C4-2B (cell line): ENCODE data around the gene RHOU.

Source experiments
- H3K27ac ChIP-seq: fragments of 450-650 bp; 2 replicates; pipeline ENCODE4 v1.5.1; 2017
- CTCF ChIP-seq: fragments of 450-650 bp; conservative IDR thresholded peaks from 2 replicates; pipeline ENCODE4 v1.5.1; 2017; ENCODE audit warnings: mild to moderate bottlenecking
- ZFX ChIP-seq: fragments of 450-650 bp; IDR thresholded peaks from 2 replicates; pipeline ENCODE4 v1.6.1; 2017

Gene RHOU

GRCh38 chr1:228737601-228738041 lies 2.3 kb downstream of the RHOU start:
- TF ChIP-seq ZFX, result no peak
- TF ChIP-seq CTCF, result no peak
- H3K27ac ChIP-seq, result no peak overlapping the region

- no peak overlapping the region for H3K27ac ChIP-seq
- TF ChIP-seq CTCF, result no peak
These were observed 4.5 kb downstream of the RHOU start for GRCh38 chr1:228739826-228740225.

DNA sequence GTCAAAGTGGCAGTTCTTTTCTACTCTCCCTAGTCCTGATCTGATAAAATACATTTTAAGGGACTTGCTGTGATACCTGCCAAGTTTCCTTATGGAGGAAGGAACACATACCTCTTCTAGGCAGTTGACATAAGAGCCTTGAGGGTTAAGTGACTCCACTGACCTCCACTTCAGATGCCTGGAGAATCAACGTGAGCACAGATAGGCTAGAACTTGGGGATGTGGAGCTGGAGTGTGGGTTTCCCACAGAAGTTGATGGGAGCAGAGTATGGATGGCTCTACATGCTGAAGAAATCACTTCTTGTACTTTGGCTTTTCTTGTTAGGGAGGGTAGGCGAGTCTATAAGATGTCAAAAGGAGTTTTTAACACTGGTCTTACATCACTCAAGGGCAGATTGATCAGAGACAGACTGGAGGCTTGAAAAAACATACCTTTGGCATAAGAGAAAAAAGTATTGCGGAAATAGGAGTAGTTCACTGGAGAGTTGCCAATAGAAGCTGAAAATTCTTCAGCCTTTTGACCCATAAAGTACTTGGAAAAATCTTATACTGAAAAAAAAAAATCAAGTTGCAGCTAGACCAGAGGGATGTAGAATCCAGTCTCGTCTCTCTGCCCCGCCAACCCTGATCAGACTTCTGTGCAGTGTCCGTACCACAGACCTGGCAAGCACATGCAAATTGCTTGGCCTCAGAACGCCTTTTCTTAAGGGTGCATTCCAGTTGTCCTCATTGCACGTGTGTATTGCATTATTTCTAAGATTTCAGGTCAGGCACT lies 5.5 kb downstream of the RHOU start:
- TF ChIP-seq CTCF (no peak), ZFX (no peak)
- no peak overlapping the region for H3K27ac ChIP-seq

- TF ChIP-seq ZFX (no peak), CTCF (no peak)
- no peak overlapping the region for H3K27ac ChIP-seq
These were observed 7.1 kb downstream of the RHOU start for GRCh38 chr1:228742281-228742860.

DNA sequence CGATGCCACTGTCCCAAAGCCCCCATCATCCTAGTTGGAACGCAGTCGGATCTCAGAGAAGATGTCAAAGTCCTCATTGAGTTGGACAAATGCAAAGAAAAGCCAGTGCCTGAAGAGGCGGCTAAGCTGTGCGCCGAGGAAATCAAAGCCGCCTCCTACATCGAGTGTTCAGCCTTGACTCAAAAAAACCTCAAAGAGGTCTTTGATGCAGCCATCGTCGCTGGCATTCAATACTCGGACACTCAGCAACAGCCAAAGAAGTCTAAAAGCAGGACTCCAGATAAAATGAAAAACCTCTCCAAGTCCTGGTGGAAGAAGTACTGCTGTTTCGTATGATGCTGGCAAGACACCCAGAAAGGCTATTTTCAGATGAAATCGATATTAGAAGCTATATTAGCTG lies 8.1 kb downstream of the RHOU start:
- H3K27ac ChIP-seq, result no peak overlapping the region
- TF ChIP-seq ZFX (no peak), CTCF (no peak)

GRCh38 chr1:228744356-228744755 lies 9.1 kb downstream of the RHOU start:
- TF ChIP-seq ZFX, result no peak
- no peak for TF ChIP-seq CTCF
- no peak overlapping the region for H3K27ac ChIP-seq

DNA sequence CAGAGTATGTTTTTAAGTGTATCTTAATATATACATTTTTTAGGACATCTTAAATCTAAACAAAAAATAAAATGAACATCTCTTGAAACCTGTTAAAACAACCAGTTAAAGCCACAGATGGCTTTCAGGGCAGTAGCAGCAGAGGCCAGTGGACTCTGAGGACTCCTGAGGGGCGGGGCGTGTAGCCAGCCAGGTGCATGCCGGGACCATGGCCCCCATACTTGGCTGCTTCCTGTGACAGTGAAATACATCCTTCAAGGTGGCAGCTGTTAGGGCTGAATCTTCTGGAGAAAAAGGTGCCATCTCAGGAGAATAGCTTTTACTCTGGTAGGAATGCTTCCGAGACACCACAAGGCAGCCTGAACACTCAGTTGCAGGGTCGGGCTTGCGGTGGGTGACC lies 9.6 kb downstream of the RHOU start:
- no peak overlapping the region for H3K27ac ChIP-seq
- TF ChIP-seq CTCF (no peak), ZFX (no peak)
